Suprapubic skin (tissue), 4 donors: Measurements from ENCODE around the gene YARS2. TPM values are rescaled to one million over a fixed set of nuclear protein-coding genes. Genes with fewer than 3 reads are reported as not detected.

ENCODE experiments used
- DNase-seq, 2 donors: peaks; one replicate each; pipeline ENCODE4 v3.0.0-alpha.2; 2019; ENCODE audit warnings: low spot score in 2 of 2
- H3K27ac ChIP-seq: fragments of 200-600 bp; sonication (generic); one replicate; pipeline ENCODE4 v1.5.1; 2019
- H3K27me3 ChIP-seq: fragments of 200-600 bp; sonication (generic); one replicate; pipeline ENCODE4 v1.5.1; 2019
- H3K36me3 ChIP-seq: fragments of 200-600 bp; sonication (generic); one replicate; pipeline ENCODE4 v1.5.1; 2019
- H3K4me1 ChIP-seq: fragments of 200-600 bp; sonication (generic); one replicate; pipeline ENCODE4 v1.5.1; 2019
- H3K4me3 ChIP-seq: fragments of 200-600 bp; sonication (generic); one replicate; pipeline ENCODE4 v1.5.1; 2019; ENCODE audit warnings: mild to moderate bottlenecking
- H3K9me3 ChIP-seq: fragments of 200-600 bp; sonication (generic); one replicate; pipeline ENCODE4 v1.5.1; 2019
- EP300 ChIP-seq: sonication (generic); formaldehyde crosslinking; IDR thresholded peaks from one replicate; pipeline ENCODE4 v1.6.1; 2017; ENCODE audit warnings: antibody characterized with exemption
- POLR2A ChIP-seq, 2 donors: fragments of 450-650 bp; IDR thresholded peaks; one replicate each; pipeline ENCODE4 v1.6.1; 2017; ENCODE audit warnings: antibody characterized with exemption in 2 of 2, mild to moderate bottlenecking in 2 of 2, moderate library complexity in 2 of 2
- POLR2AphosphoS5 ChIP-seq, 3 donors: sonication (generic); formaldehyde crosslinking; IDR thresholded peaks; one replicate each; pipeline ENCODE4 v1.6.1; 2017; ENCODE audit warnings: antibody characterized with exemption in 3 of 3
- WGBS: methylation state at CpG from one replicate; pipeline ENCODE4 v1.1.5; 2018; 5-methylcytosine and 5-hydroxymethylcytosine counted together
- total RNA-seq, 4 donors: library from RNA; depleted of rRNA; stranded (reverse); fragments of >200 nt; gene quantifications; one replicate each; pipeline ENCODE4 v1.1.0, GENCODE V29; 2016
- TF ChIP-seq, protein P1 (sequence below), 2 donors: fragments of 200-600 bp in 1 of 2; fragments of 450-650 bp in 1 of 2; sonication (generic) in 1 of 2; IDR thresholded peaks; one replicate each; pipeline ENCODE4 v1.5.1; 2016 to 2019; ENCODE audit warnings: antibody characterized with exemption in 2 of 2, mild to moderate bottlenecking in 1 of 2, moderate library complexity in 1 of 2

YARS2 gene
- total RNA-seq, 4 donors from 2014 or later = 17.1 to 26.5 (median 23.1) TPM

DNA sequence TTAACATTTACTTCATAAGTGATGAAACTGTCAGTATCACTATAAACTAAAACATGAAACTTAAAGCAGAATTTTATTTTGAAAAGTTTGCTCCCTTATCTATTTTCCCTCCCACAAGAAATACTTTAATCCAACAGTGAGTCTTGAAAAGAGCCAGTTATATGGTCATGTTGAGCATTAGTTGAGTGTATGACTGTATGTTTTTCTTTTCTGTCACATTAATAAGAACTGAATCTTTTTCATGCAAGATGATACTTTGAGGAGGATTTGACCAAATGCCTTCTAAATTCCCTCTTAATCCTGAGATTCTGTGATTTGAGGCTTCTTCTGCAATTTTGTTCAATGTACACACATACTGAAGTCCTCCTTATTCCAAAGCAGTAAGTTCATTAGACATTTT lies 33.7 kb upstream of the YARS2 start:
- Histone ChIP-seq H3K27ac (no peak overlapping the region), H3K27me3 (no peaks in the 10 kb centered on the region), H3K4me1 (no peaks in the 10 kb centered on the region), H3K9me3 (no peaks in the 10 kb centered on the region), H3K4me3 (no peak overlapping the region), H3K36me3 (no peaks in the 10 kb centered on the region)
- DNase-seq = no peak
- TF ChIP-seq POLR2A (IDR thresholded peaks at IDR 0.05) (no peak), EP300 (no peak), POLR2AphosphoS5 (IDR thresholded peaks at IDR 0.05) (no peak)
- TF ChIP-seq, protein P1, sequence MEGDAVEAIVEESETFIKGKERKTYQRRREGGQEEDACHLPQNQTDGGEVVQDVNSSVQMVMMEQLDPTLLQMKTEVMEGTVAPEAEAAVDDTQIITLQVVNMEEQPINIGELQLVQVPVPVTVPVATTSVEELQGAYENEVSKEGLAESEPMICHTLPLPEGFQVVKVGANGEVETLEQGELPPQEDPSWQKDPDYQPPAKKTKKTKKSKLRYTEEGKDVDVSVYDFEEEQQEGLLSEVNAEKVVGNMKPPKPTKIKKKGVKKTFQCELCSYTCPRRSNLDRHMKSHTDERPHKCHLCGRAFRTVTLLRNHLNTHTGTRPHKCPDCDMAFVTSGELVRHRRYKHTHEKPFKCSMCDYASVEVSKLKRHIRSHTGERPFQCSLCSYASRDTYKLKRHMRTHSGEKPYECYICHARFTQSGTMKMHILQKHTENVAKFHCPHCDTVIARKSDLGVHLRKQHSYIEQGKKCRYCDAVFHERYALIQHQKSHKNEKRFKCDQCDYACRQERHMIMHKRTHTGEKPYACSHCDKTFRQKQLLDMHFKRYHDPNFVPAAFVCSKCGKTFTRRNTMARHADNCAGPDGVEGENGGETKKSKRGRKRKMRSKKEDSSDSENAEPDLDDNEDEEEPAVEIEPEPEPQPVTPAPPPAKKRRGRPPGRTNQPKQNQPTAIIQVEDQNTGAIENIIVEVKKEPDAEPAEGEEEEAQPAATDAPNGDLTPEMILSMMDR (IDR thresholded peaks at IDR 0.05) = no peak

DNA sequence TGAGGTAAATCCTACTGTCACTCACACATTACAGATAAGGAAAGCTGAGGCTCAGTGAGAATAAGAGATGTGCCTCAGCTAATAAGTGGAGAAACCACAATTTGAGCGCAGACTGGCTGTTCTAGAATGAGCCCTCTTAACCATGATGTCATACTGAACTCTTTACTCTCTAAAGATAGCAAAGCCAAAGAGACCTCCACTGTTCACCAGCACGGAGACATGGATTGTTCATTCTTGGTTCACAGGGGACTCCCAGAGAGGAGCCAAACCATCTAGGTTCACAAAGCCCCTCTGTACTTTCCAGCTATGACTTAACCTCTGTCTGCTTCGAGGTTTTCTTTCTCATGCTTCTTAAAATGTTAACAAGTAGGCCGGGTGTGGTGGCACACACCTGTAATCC lies 32.7 kb upstream of the YARS2 start:
- no peaks in the 10 kb centered on the region for H3K27me3 ChIP-seq
- no peaks in the 10 kb centered on the region for H3K9me3 ChIP-seq
- no peaks in the 10 kb centered on the region for H3K36me3 ChIP-seq
- no peak overlapping the region for H3K4me3 ChIP-seq
- no peaks in the 10 kb centered on the region for H3K4me1 ChIP-seq
- 95% methylated on average over 4 of the region's 4 CpGs for WGBS
- no peak overlapping the region for H3K27ac ChIP-seq
- DNase-seq = no peak
- TF ChIP-seq EP300 = no peak
- no peak for TF ChIP-seq POLR2A (IDR thresholded peaks at IDR 0.05)
- TF ChIP-seq POLR2AphosphoS5 (IDR thresholded peaks at IDR 0.05) = no peak
- TF ChIP-seq, protein P1 (IDR thresholded peaks at IDR 0.05) = no peak

DNA sequence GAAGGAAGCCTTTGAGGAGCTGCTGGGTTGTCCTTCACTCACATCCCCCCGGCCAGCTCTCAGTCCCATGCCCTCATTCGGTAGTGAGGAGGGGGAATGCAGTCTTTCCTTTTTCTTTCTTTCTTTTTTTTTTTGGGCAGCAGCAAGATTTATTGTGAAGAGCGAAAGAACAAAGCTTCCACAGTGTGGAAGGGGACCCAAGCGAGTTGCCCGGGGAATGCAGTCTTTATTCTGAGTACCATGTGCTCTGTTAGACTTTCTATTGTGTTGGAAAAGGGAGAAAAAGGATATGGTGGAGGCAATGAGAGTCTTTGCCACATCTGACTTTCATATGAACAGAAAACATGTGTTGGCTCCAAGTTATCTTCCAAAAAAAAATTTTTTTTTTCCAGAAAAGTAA lies 29.9 kb upstream of the YARS2 start:
- DNase-seq = no peak
- WGBS = 64% methylated on average over 5 of the region's 5 CpGs
- Histone ChIP-seq H3K27me3 (no peaks in the 10 kb centered on the region), H3K27ac (no peak overlapping the region), H3K9me3 (no peaks in the 10 kb centered on the region), H3K4me1 (no peaks in the 10 kb centered on the region), H3K36me3 (no peaks in the 10 kb centered on the region), H3K4me3 (no peak overlapping the region)
- TF ChIP-seq POLR2AphosphoS5 (IDR thresholded peaks at IDR 0.05) (no peak), POLR2A (IDR thresholded peaks at IDR 0.05) (no peak), EP300 (no peak)
- TF ChIP-seq, protein P1 (IDR thresholded peaks at IDR 0.05) = no peak

DNA sequence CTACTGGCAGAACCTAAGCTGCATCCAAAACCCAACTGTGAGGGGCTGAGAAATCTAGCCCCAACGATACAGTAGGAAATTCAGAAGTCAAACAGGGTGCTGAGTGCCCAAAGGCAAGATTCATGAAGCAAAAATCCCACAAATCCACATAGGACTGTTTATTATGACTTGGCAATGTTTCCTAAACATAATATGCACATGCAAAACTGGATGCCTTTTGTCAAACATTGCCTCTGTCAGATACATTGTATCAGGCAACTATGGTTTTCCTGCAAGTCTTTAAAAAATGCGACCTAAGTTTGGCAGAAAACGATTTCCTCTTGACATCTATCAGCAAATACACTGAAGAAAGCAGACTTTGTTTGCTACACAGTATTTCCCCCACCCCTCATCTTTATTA lies 27.3 kb upstream of the YARS2 start:
- Histone ChIP-seq H3K27me3 (peaks cover 4% of the 10 kb centered on the region), H3K4me3 (no peak overlapping the region), H3K36me3 (no peaks in the 10 kb centered on the region), H3K4me1 (no peaks in the 10 kb centered on the region), H3K27ac (no peak overlapping the region), H3K9me3 (no peaks in the 10 kb centered on the region)
- no peak for TF ChIP-seq EP300
- TF ChIP-seq, protein P1 (IDR thresholded peaks at IDR 0.05) = no peak
- no peak for TF ChIP-seq POLR2A (IDR thresholded peaks at IDR 0.05)
- no peak for TF ChIP-seq POLR2AphosphoS5 (IDR thresholded peaks at IDR 0.05)
- DNase-seq = no peak
- WGBS = 45% methylated on average over 3 of the region's 3 CpGs

DNA sequence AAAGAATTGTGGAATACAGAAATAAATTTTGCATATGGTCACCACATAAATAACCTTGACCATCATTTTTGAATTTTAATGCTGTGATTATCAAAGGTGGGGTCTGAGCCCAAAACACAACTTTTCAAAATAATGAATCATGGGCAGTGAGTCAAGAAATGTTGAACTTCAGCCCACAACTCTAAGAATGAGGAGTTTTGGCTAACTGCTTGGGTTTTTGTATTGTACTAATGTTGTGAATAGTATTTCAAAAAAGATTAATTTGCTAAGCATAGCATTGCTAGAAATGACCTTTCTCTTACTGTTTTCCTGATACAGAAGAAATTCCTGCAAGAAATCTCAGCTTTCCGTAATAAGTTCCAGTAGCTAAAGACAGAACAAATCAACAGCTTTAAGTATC lies 24.4 kb upstream of the YARS2 start:
- H3K4me3 ChIP-seq = no peak overlapping the region
- no peak for DNase-seq
- H3K4me1 ChIP-seq = no peaks in the 10 kb centered on the region
- H3K36me3 ChIP-seq = no peaks in the 10 kb centered on the region
- TF ChIP-seq POLR2A (IDR thresholded peaks at IDR 0.05) (no peak), EP300 (no peak), POLR2AphosphoS5 (IDR thresholded peaks at IDR 0.05) (no peak)
- TF ChIP-seq, protein P1 (IDR thresholded peaks at IDR 0.05) = no peak
- H3K27ac ChIP-seq = no peak overlapping the region
- H3K9me3 ChIP-seq = no peaks in the 10 kb centered on the region
- H3K27me3 ChIP-seq = peaks cover 4% of the 10 kb centered on the region
- 45% methylated on average over 1 of the region's 1 CpG for WGBS
